Heart left ventricle (tissue), 16 donors: Measurements from ENCODE around the gene HES1. TPM values are rescaled to one million over a fixed set of nuclear protein-coding genes. Genes with fewer than 3 reads are reported as not detected.
"Not testable (repeated sequence)": the region's sequence is repeated elsewhere in the genome, so short reads cannot be mapped to it uniquely, and the experiment has no call there.

ENCODE experiments used
- ATAC-seq, 4 donors: fragments of 200-7000 bp; cut with Tn5 transposase; one replicate each; pipeline ENCODE4 v1.9.1; 2020 to 2022; ENCODE audit warnings: moderate library complexity in 4 of 4, mild to moderate bottlenecking in 3 of 4, moderate number of reproducible peaks in 1 of 4
- DNase-seq, 5 donors: peaks; one replicate each; pipeline ENCODE4 v3.0.0-alpha.2; 2020
- H3K27ac ChIP-seq, 12 donors: fragments of 200-600 bp; sonication (generic) in 4 of 12; one replicate each; pipeline versions ENCODE4 v1.5.0 to v1.8.0; 2016 to 2022; ENCODE audit warnings: mild to moderate bottlenecking in 2 of 12
- H3K27me3 ChIP-seq, 9 donors: fragments of 200-600 bp; sonication (generic) in 2 of 9; one replicate each; pipeline versions ENCODE4 v1.5.1 to v1.8.0; 2016 to 2022; ENCODE audit warnings: mild to moderate bottlenecking in 3 of 9
- H3K36me3 ChIP-seq, 9 donors: fragments of 200-600 bp; sonication (generic) in 2 of 9; one replicate each; pipeline versions ENCODE4 v1.5.0 to v1.8.0; 2018 to 2022; ENCODE audit warnings: mild to moderate bottlenecking in 2 of 9
- H3K4me1 ChIP-seq, 12 donors: fragments of 200-600 bp; sonication (generic) in 4 of 12; one replicate each; pipeline versions ENCODE4 v1.5.0 to v1.8.0; 2016 to 2022; ENCODE audit warnings: mild to moderate bottlenecking in 3 of 12
- H3K4me3 ChIP-seq, 12 donors: fragments of 200-600 bp; sonication (generic) in 4 of 12; one replicate each; pipeline versions ENCODE4 v1.5.0 to v1.8.0; 2017 to 2022; ENCODE audit warnings: mild to moderate bottlenecking in 9 of 12, moderate library complexity in 4 of 12
- H3K9me3 ChIP-seq, 12 donors: fragments of 200-600 bp; sonication (generic) in 4 of 12; one replicate each; pipeline versions ENCODE4 v1.5.0 to v1.8.0; 2016 to 2022; ENCODE audit warnings: mild to moderate bottlenecking in 1 of 12
- POLR2A ChIP-seq, 2 donors: fragments of 450-650 bp; IDR thresholded peaks; one replicate each; pipeline ENCODE4 v1.6.1; 2017; ENCODE audit warnings: antibody characterized with exemption in 2 of 2, mild to moderate bottlenecking in 2 of 2, moderate library complexity in 2 of 2
- WGBS, 4 donors: extraction: QIAGEN DNeasy Blood & Tissue Kit in 2 of 4; methylation state at CpG; one replicate each; pipeline versions ENCODE4 v1.1.5 to v1.1.7; 2013 to 2018; 5-methylcytosine and 5-hydroxymethylcytosine counted together
- intact Hi-C, 10 donors: fragments of 100-400 bp; cut with DNase I; formaldehyde crosslinking; loops; one replicate each; pipeline versions ENCODE4 v1.11.1 to v1.14.2; 2022
- polyA plus RNA-seq, 2 donors: library from polyadenylated mRNA; stranded (reverse); fragments of 200-250 nt; gene quantifications; one replicate each; pipeline ENCODE4 v1.2.3, GENCODE V29; 2013
- total RNA-seq, 9 donors: library from RNA; depleted of rRNA in 2 of 9; stranded (reverse); fragments of >200 nt in 2 of 9; fragmentation: NEBNext Ultra II Directional in 3 of 9; extraction: Animal tissue kit (Norgen Biotek cat#: 25700) in 3 of 9; gene quantifications; one replicate each; pipeline versions ENCODE4 v1.1.0 to v1.2.4, GENCODE V29; 2016 to 2023
- TF ChIP-seq, protein P1 (sequence below), 12 donors: fragments of 200-600 bp; sonication (generic) in 4 of 12; IDR thresholded peaks; one replicate each; pipeline versions ENCODE4 v1.5.0 to v1.8.0; 2018 to 2022; ENCODE audit warnings: antibody characterized with exemption in 12 of 12, mild to moderate bottlenecking in 5 of 12
- donor health status: ischemic (EF 13 %, LVEDD 7.1; RV severe dilation, severe dysfunction).
- donor health status: healthy with polysubstance abuse.
- donor health status: DM: no; HTN: yes; CAD: no.
- donor health status: DM: no; HTN: no; CAD: no.
- donor health status: ischemic (EF 25% LVEDD 6.9; RV normal size, moderate dysfunction).
- donor health status: ischemic (EF 25% LVEDD 5.7; RV mildly dilated, moderate dysfunction).
- donor health status: healthy.
- donor health status: DM: yes; HTN: yes; CAD: no.
- donor health status: ischemic (EF 35%, LVEDD 5.7; RV mildly dilated, moderate dysfunction).
- donor health status: nonischemic (EF 11% LVEDD 7.7; RV severe dilation, severe dysfunction).
- donor health status: DM: yes; HTN: yes; CAD: no.
- donor health status: PGD.
- donor health status: ischemic (EF 29% LVEDD 5.4; RV normal size, mild dysfunction).
- donor health status: nonischemic (EF 23%, LVEDD 6.1; RV moderate dilation, normal function).

The HES1 gene
- total and polyA plus RNA-seq, 11 donors, result 9.2 to 32.3 (median 12.0) TPM

DNA sequence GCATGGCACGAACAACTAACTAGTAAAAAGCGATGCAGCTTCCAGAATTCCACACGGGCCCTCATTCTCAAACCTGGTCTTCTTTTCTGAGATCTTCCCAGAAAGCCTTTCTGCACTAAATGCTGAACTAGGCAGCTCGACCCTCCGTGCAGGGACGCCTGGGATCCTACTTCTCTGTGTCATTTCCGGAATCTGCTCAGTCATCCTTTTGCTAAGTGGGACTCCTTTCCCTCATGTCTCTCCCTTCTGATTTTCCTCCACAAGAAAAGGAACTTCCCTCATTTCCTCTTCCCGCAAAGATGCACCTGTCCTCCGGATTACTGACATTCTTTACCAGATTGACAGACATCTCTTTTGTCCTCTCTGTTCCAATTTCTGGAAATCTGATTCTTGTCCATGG, 9.2 kb upstream of the HES1 start:
- DNase-seq, result no peak
- 73 to 83% (median 78%) methylated on average over 9 of the region's 9 CpGs for WGBS, 4 donors
- intact Hi-C loops, result loop anchor here in 1 of 10 donors (10.0 kb wide), 1 partner anchor 162 kb away; no protein-coding TSS in a partner anchor
- Histone ChIP-seq H3K27ac (no peak overlapping the region), H3K4me3 (no peak overlapping the region), H3K9me3 (no peaks in the 10 kb centered on the region), H3K4me1 (peaks cover 0 to 28% (median 20%) of the 10 kb centered on the region in 12 donors), H3K27me3 (peaks cover 0 to 32% (median 2%) of the 10 kb centered on the region in 9 donors), H3K36me3 (no peaks in the 10 kb centered on the region)
- ATAC-seq, result no peak
- TF ChIP-seq POLR2A (IDR thresholded peaks at IDR 0.05), result no peak

DNA sequence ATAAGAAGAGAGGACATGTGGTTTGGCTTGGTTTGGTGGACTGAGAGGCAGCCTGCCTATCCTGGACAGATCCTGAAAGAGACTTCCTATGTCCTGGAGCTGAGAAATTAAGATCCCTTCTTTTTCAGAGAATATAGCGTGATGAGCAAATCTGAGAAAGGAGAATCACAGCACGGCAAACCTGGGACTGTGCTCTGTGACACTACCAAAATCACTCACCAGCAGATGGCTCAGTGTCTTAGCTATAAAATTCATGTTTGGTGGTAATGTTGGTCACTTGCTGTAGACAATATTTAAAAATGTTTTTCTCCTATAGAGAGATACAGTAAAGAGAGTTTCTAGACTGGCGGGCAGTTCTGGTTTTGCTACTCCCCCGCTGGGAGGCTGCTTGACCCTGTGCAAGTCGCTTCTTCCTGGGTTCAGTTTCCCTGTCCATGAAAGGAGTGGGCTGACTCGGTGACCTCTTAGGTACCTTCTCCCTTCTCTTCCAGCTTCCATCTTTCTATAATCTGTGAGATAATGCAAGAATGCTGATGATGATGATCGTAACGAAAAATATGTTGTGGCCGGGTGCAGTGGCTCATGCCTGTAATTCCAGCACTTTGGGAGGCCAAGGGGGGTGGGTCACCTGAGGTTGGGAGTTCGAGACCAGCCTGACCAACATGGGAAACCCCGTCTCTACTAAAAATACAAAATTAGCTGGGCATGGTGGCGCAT, 7.6 kb upstream of the HES1 start:
- intact Hi-C loops, result loop anchor here in 1 of 10 donors (10.0 kb wide), 1 partner anchor 164 kb away; no protein-coding TSS in a partner anchor
- H3K27ac ChIP-seq, result no peak overlapping the region
- 92 to 97% (median 96%) methylated on average over 12 of the region's 12 CpGs for WGBS, 4 donors
- H3K9me3 ChIP-seq, result no peaks in the 10 kb centered on the region
- peaks cover 0 to 43% (median 0%) of the 10 kb centered on the region in 9 donors for H3K27me3 ChIP-seq
- TF ChIP-seq, protein P1, sequence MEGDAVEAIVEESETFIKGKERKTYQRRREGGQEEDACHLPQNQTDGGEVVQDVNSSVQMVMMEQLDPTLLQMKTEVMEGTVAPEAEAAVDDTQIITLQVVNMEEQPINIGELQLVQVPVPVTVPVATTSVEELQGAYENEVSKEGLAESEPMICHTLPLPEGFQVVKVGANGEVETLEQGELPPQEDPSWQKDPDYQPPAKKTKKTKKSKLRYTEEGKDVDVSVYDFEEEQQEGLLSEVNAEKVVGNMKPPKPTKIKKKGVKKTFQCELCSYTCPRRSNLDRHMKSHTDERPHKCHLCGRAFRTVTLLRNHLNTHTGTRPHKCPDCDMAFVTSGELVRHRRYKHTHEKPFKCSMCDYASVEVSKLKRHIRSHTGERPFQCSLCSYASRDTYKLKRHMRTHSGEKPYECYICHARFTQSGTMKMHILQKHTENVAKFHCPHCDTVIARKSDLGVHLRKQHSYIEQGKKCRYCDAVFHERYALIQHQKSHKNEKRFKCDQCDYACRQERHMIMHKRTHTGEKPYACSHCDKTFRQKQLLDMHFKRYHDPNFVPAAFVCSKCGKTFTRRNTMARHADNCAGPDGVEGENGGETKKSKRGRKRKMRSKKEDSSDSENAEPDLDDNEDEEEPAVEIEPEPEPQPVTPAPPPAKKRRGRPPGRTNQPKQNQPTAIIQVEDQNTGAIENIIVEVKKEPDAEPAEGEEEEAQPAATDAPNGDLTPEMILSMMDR (IDR thresholded peaks at IDR 0.05), result no peak
- no peak for TF ChIP-seq POLR2A (IDR thresholded peaks at IDR 0.05)
- no peak overlapping the region for H3K4me3 ChIP-seq
- H3K4me1 ChIP-seq, result peaks cover 0 to 38% (median 23%) of the 10 kb centered on the region in 12 donors
- DNase-seq, result no peak
- no peak for ATAC-seq
- H3K36me3 ChIP-seq, result no peaks in the 10 kb centered on the region

DNA sequence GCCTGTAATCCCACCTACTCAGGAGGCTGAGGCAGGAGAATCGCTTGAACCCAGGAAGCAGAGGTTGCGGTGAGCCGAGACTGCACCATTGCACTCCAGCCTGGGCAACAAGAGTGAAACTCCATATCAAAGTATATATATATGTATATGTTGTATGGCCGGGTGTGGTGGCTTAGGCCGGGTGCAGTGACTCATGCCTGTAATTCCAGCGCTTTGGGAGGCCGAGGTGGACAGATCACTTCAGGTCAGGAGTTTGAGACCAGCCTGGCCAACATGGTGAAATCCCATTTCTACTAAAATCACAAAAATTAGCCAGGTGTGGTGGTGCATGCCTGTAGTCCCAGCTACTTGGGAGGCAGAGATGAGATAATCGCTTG, 7.0 kb upstream of the HES1 start:
- WGBS, 4 donors, result 95 to 98% (median 96%) methylated on average over 8 of the region's 8 CpGs

DNA sequence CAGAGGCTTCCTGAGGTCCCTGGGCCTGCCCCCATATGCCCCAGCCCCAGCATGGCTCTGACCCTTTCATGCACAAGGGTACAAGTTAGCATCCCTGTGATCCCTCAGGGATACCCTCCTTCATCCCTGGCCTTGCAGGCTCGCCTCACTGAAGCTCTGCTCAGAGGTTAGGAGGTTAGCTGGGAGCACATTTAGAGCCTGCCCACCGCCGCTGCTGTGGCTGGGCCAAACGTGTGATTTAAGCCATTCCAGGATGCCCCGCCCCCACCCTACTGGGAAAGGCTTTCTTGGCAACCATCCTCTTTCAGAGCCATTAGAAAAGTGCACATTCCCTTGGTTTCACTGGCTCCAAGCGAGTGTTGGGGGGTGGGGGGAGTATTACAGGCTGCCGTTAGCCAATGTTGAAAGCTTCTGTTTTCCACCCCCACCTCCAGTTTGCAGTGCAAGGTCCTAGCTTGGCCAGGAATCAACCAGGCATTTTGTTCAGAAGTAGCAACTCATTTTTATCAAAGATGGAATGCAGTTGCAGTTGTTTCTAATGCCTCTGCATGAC, 6.3 kb upstream of the HES1 start:
- Histone ChIP-seq H3K27me3 (peaks cover 0 to 45% (median 0%) of the 10 kb centered on the region in 9 donors), H3K27ac (no peak overlapping the region), H3K9me3 (no peaks in the 10 kb centered on the region), H3K36me3 (no peaks in the 10 kb centered on the region), H3K4me3 (no peak overlapping the region), H3K4me1 (peaks cover 0 to 43% (median 27%) of the 10 kb centered on the region in 12 donors)
- DNase-seq, result peak in 1 of 5 donors; percentile 17
- TF ChIP-seq, protein P1 (IDR thresholded peaks at IDR 0.05), result no peak
- no peak for TF ChIP-seq POLR2A (IDR thresholded peaks at IDR 0.05)
- intact Hi-C loops, result loop anchor here in 8 of 10 donors (5.0 to 10.0 kb wide), 8 partner anchors 47 to 265 kb away; no protein-coding TSS in a partner anchor
- no peak for ATAC-seq
- WGBS, 4 donors, result 46 to 64% (median 49%) methylated on average over 7 of the region's 7 CpGs

More for the DNA sequence above, 7.0 kb upstream of the HES1 start:
- Histone ChIP-seq H3K27me3 (peaks cover 0 to 45% (median 0%) of the 10 kb centered on the region in 9 donors), H3K4me1 (peaks cover 0 to 43% (median 25%) of the 10 kb centered on the region in 12 donors)
- not testable (repeated sequence) for H3K9me3 ChIP-seq, DNase-seq, ATAC-seq, H3K4me3 ChIP-seq, H3K27ac ChIP-seq, H3K36me3 ChIP-seq
- intact Hi-C loops, result loop anchor here in 1 of 10 donors (10.0 kb wide), 1 partner anchor 164 kb away; no protein-coding TSS in a partner anchor

DNA sequence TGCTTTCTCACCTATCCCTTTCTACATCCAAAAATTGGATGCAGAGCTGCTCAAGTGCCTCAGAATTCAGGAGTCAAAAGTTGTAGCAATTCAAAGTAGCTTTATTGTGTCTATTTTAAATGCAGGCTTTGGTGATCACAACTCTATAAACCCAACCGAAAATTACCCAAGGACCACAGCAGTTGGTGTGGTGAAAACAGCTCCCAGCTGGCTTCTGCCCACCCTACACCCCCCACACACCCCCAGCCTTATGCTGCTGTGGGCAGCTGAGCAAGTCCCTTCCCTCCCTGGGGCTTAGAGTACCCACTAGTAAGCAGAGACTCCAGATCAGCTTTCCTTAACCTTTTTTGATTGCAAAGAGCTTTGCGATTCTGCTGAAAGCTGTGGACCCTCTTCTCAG, 5.8 kb upstream of the HES1 start:
- 80 to 84% (median 81%) methylated on average over 2 of the region's 2 CpGs for WGBS, 4 donors
- TF ChIP-seq POLR2A (IDR thresholded peaks at IDR 0.05), result no peak
- TF ChIP-seq, protein P1 (IDR thresholded peaks at IDR 0.05), result no peak

More for the DNA sequence above, 5.8 kb upstream of the HES1 start:
- DNase-seq, result no peak
- no peak overlapping the region for H3K27ac ChIP-seq
- intact Hi-C loops, result loop anchor here in 8 of 10 donors (5.0 to 10.0 kb wide), 7 partner anchors 48 to 265 kb away; no protein-coding TSS in a partner anchor
- no peaks in the 10 kb centered on the region for H3K9me3 ChIP-seq
- H3K36me3 ChIP-seq, result no peaks in the 10 kb centered on the region
- H3K4me3 ChIP-seq, result no peak overlapping the region
- no peak for ATAC-seq
- H3K4me1 ChIP-seq, result peaks cover 0 to 45% (median 28%) of the 10 kb centered on the region in 12 donors
- peaks cover 0 to 45% (median 0%) of the 10 kb centered on the region in 9 donors for H3K27me3 ChIP-seq
